ENCODE data around the gene P4HB.
A peak's percentile ranks its signal among the peaks of the same experiment; 100 is the strongest.

Gene P4HB

DNA sequence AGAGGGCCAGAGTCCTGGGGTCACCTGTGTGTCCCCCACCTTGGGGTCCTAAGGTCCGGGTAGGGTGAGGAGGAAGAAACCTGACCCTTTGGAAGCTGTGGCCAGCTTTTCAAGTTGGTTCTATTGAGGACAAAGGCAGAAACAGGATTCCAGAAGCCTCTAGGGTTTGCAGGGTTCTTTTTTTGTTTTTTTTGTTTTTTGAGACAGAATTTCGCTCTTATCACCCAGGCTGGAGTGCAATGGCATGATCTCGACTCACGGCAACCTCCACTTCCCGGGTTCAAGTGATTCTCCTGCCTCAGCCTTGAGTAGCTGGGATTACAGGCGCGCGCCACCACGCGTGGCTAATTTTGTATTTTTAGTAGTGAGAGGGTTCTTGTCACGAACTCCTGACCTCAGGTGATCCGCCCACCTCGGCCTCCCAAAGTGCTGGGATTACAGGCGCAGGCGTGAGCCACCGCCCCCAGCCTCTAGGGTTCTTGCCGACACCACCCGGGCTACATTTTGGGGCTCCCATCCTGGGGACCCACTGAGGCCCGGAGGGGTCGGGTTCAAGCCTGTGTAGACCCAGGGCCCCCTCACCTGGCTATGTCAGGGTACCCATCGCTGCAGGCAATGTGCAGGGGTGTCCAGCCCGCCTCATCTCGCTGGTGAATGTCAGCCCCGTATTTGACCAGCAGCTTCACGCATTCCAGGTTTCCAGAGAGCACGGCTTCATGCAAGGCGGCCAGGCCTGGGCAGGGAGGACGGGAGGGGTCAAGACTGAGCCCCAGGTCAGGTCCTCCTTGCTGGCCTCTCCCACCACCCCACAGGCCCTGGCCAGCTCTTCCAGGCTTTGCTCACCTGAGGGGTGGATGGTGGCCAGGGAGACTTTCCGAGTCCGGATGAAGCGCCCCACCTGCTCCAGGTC, 26.2 kb downstream of the P4HB start:
- DNase-seq (ENCODE audit: low read depth, low spot score), result no peak
- peak overlapping the region; percentile 83 for H3K27ac ChIP-seq

DNA sequence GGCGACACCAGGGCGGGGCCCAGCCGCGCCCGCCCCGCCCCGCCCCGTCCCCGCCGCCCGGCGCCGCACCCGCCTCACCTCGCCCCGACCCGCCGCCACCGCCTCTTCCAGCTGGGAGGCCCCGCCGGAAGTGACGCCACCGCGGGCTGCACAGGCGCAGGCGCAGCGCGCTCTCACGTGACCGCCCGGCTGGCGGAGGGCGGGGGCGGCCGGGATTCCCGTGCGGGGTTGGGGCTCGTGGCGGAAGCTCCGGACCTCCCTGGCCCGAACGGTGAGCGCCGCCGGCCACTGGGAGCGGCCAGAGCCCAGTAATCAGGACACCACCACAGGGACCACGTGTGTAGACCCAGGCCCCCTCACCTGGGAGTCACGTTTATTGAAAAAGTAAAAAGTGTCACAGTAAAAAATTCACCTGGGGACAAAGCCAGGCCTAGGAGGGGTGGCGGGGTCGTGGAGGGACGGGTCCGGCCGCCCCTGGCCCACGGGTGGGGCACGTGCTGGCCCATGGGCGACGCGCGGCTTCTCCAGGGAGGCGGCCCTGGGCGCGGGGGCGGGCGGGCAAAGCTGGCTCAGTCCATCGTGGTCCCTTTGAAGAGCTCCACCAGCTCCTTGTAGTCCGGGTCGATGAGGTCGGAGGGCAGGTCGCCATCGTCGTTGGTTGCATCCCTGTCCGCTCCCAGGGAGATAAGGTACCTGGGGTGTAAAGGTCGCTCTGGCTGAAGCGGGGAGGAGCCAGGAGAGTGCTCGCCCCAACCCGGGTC, 27.0 kb downstream of the P4HB start, which contains the start of gene MCRIP1:
Gene MCRIP1 (minus strand): TSS at position 132 of the 761 bp plus-strand sequence. CDS start 8,785 bp downstream, outside the sequence.
- peak; percentile 46 for DNase-seq (ENCODE audit: low read depth, low spot score)
- H3K27ac ChIP-seq, result peak within 1 kb of the TSS; percentile 83

DNA sequence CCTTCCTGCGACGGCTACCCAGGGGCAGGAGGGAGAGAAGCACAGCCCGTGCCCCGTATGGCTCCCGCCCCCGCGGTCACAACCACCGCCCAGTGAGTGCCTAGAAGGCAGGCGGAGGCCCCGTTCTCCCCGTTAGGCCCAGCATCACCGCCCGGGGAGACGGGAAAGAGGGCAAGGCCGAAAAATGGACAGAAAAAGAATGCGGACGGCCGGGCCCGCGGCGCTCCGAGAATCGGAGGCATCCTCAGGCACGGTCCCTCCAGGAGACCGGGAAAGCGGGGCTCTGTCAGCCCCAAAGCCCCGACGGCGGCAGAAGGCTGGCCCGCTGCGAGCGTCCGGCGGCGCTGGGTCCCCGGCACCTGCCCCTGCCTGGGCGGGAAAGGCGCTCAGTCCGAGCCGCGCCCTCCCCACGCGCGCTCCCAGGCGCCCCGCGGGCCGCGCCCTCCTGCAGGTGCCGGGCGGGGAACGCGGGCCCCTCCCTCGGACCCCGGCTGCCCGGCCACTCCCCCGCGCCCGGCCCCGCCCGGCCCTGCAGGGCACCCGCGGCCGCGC, 27.7 kb downstream of the P4HB start:
- DNase-seq (ENCODE audit: low read depth, low spot score), result no peak
- H3K27ac ChIP-seq, result peak overlapping the region; percentile 83

DNA sequence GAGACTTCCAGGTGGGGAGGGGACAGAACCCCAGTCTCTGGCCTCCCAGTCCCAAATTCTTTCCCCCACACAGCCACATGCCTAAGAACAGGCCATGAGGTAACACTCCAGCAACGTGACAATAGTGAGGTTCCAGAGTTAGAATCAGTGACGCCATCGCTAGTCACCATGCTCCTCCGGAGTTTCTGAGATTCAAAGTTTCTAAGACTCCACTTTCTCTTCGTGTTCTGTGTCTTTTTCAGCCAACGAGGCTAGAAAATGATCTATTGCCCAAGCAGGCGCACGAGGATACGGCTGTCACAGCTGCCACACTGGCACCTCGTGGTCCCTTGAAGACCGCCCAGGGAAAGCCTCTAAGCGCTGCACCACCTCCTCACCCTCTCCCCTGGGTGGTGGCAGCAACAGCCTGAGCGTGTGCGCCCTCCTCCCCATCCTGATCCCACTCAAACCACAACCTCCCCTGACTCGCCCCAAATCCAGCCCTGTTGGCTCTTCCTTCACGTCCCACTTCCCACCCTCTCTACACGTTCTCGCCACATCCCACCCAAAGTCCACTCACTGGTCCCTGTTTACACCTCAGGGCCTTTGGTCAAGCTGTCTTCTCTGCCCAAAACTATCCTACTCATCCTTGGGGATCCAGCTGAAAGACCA, 28.3 kb downstream of the P4HB start:
- no peak for DNase-seq (ENCODE audit: low read depth, low spot score)
- peak overlapping the region; percentile 83 for H3K27ac ChIP-seq

DNA sequence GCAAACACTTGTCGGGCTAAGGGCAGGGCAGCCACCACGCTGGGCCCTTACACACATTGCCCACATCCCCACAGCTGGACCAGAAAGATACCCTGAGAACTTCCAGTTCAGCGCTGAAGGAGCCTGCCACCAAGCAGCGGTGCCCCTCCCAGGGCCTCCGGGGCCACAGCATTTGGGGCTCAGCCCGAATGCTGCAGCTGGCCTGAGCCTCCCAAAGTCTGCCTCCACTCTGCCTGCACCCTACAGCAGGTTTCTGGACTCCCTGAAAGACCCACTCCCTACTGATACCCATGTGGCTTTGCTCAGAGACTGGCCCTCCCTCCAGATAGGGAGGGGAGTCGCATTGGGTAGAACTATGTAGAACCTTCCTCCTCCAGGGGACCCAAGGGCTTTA, 28.8 kb downstream of the P4HB start:
- peak overlapping the region; percentile 83 for H3K27ac ChIP-seq
- no peak for DNase-seq (ENCODE audit: low read depth, low spot score)

DNA sequence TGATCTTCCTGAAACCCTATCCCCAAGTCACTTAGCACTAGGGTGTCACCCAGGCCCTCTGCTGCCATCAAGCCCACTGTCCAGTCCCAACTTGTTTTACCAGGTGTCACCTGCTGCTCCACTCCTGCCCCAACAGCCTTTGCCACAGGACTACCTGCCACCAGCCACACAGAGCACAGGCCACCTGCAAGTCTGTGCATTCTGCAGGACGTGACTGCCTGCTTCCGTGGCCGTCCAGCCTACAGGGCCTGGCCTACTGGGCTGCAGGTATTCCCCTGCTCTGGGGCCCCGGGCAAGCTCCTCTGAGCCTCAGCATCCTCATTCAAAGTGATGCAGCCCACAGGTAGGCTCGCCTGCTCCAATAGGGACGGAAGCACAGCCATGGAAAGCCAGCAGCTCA, 30.5 kb downstream of the P4HB start:
- no peak for DNase-seq (ENCODE audit: low read depth, low spot score)
- no peak overlapping the region for H3K27ac ChIP-seq

DNA sequence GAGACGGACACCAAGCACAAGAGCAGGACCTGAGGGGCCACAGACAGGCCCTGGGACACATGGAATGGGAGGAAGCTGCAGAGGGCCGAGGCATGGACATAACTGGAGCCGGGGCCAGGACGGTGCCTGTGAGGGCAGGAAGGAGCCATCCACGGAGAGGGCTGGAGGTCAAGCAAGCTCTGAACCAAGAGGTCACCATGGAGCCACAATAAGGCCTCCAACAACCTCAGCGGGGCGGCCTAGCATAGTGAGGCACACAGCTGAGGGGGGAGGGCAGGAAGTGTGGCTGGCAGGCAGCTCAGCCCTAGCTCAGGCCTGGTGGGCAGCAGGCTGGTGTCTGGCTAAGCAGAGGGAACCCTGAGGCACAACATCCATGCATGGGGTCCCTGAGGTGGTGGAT, 31.7 kb downstream of the P4HB start:
- no peak for DNase-seq (ENCODE audit: low read depth, low spot score)
- no peak overlapping the region for H3K27ac ChIP-seq

DNA sequence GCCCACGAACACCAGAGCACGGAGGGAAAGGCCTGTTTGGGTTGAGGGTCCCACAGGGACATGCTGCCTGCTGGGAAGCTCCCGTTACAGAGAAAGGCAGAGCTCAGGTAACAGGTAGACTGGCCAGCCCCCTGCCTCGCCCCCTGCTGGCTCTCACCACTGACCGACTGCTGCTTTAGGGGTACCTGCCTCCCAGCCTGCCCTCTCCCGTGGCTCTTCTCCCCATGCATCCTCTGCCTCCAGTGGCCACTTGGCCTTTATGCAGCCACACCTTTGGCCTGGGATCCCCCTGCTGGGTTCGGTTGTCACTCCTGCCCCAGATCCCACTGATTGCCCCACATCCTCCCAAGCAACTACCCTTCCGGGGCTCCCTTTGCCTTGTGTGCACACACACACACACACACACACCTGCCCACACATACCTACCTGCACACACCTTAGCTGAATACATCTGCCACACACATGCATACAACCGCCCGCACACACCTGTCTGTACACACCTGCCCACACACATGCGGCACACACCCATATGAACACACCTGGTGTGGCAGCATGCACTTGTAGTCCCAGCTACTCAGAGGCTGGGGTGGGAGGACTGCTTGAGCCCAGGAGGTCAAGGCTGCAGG, 34.4 kb downstream of the P4HB start:
- no peak for DNase-seq (ENCODE audit: low read depth, low spot score)
- H3K27ac ChIP-seq, result no peak overlapping the region

DNA sequence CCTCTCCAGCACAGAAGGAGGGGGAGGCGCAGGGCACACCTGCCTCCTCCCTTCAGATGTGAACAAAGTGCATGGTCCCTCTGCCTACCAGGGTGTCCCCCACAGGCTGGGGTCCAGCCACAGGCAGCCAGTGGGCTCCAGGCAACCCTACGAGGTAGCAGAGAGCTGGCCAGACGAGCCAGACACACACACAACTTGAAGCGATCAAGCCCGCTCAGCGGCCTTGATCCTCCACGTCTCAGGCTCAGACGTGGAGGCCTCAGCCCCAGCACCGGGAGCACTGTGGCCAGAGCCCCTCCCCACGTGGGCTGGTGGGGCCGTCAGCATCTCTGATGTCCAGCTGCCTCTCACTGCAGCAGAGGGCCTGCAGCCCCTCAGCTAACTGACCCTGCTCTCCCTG, 35.7 kb downstream of the P4HB start:
- no peak overlapping the region for H3K27ac ChIP-seq
- DNase-seq (ENCODE audit: low read depth, low spot score), result no peak

DNA sequence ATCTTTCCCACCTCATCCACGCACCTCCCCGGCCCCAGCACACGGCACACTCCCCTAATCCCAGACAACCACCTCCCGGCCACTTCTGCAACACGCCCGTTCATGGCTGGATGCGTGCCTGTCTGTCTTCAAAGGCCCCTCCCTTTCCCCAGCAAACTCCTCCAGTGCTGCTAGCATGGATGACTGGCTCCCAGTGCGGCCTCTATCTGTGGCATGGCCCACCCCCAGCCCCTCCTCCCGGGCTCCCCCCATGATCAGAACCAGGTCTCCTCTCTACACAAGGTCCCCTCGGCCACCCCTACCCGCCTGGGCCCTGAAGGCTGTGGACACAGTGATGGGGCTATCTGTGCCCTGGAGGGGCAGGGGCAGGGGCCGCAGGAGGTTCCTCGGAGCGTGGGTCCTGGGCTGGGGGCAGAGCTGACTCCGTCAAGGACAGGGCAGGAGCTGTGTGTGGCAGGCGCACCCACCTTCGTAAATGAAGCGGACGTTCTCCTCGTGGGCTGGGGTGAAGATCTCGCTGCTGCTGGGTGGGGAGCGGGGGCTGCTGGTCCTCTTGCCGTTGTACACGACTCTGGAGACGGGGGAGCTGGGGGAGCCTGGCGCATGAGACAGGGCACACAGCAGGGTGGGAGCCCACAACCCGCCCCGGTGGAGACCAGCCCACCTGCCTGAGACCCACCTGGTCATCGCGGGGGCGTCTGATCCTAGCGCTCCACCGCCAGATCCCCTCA, 36.4 kb downstream of the P4HB start:
- DNase-seq (ENCODE audit: low read depth, low spot score), result no peak
- H3K27ac ChIP-seq, result no peak overlapping the region

DNA sequence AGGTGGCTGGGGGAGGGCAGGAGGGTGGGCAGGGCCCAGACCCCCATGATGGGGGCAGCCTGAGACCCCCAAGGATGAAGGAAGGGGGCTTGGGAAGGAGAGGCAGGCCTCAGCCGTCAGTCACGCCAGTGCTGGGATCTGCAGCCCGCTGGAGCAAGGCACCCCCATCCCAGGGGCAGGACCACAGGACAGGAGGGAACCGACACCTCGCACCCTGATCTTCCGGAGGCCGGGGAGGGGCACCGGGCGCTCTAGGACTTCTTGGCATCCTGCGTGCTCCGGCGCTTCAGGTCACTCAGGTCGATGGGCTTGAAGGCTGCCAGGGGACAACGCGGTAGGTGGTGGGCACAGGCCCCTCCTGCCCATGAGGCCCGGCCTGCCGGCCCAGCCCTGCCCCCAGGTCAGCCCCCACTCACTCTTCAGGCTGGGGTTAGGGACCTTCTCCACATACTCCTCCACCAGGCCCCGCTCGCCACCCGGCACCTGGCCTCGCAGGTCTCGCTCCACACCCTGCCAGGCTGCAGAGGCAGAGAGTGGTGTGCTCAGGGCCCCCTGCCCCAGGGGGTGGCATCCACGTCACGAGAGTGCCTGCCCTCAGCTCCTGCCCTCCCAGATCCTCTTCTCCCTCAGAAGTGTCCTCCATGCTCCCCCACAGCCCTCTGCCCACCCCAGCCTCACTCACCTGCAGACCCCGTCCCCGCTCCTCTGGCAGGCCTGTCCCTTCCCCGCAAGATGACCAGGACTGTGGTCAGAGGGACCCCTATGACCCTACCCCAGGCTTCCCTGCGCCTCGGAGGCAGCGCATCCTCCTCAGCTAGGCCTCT, 37.1 kb downstream of the P4HB start:
- no peak for DNase-seq (ENCODE audit: low read depth, low spot score)
- no peak overlapping the region for H3K27ac ChIP-seq

DNA sequence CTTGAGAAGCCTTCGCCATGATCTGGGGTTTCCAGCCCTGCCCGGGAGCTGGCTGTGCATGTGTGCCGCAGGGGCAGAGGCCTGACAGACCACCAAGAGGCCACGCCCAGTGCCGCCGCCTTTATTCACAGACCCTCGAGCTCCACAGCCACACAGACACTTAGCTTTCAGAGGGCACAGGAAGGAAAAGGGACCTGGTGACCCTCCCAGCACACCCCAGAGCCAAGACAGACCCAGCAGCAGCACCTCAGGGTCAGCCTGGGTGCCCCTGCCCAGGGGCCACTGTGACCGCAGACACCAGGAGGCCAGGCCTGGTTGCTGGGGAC, 38.1 kb downstream of the P4HB start:
- H3K27ac ChIP-seq, result no peak overlapping the region
- no peak for DNase-seq (ENCODE audit: low read depth, low spot score)

DNA sequence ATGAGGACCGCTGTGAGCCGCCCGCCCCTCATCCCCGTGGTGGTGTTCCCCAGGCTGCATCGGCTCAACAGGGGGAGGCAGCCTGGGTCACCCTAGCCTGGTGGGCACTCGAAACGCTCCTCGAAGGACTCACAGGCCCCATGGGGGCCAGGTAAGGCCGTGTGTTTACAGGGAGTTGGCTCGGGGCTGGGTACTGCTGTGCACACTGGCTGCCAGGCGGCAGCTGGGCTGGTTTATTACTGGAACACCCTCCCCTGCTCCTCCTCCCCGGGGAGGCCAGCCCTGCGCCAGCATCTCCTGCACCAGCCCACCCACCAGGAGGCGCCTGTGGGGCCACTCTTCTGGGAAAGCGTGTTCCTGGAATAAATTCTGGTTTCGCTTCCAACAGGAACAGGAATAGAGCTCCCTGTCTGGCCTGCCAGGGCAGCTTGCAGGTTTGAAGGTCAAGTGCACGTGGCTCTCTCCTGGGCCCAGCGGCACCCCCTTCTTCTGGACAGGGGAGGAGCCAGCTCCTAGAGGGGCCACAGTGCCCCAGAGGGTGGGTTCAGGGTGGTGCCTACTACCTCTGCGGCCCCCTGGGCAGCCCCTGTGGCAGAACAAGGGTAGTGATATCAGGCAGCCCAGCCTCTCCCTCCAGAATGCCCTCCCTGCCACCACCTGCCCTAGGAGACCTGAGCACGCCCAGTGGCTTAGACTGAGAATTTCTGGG, 38.6 kb downstream of the P4HB start:
- no peak for DNase-seq (ENCODE audit: low read depth, low spot score)
- H3K27ac ChIP-seq, result no peak overlapping the region

DNA sequence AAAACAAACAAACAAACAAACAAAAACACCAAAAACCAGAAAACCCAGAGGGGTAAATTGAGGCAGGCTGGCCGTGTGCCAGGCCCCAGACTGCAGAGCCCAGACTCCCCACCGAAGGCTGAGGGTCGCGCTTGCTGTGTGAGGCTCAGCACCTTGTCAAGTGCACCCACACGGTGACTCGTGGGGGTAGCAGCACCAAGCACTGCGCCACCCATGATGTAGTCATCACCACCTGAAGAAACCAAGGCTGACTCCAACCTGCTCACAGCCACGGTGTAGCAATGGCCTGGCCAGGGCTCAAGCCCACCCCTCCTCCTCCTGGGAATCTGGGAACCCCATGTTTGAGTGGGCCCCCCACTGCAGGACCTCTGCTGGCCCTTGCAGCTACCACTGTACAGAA, 39.2 kb downstream of the P4HB start:
- DNase-seq (ENCODE audit: low read depth, low spot score), result no peak
- H3K27ac ChIP-seq, result no peak overlapping the region

DNA sequence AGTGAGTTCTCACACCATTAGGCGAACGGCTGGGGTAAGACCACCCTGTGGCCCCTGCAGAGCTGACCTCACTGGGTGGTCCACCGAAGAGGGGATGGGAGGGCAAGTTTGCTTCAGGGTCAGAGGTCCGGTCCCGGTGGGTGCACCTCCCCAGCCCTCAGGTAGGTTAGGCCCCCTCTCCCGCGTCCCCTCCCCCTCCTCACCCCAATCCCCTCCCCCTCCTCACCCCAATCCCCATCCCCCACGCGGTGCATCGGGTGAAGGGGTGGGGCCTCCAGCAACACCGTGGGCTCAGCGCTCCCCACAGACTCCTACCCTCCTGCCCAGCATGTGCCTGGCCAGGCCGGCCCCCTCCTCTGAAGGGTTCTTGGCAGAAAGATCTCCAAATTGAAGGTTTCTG, 40.6 kb downstream of the P4HB start:
- no peak overlapping the region for H3K27ac ChIP-seq
- no peak for DNase-seq (ENCODE audit: low read depth, low spot score)

DNA sequence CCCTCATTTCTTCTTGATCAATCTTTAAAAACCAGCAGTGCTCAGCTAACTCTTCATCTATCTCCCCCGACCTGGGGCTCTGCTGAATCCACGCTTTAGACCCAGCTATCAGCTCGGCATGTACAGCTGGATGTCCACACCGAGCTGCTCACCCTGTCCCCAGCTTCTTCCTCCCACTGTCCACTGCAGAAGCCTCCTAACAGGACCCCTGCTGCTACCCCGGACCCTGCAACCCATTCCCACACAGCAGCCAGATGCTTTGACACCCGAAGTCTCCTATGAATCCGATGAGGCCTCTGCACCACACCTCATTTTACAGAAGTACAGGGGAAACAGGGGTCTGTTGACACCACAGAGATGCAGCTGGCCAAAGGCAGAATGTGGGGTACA, 42.6 kb downstream of the P4HB start:
- DNase-seq (ENCODE audit: low read depth, low spot score), result no peak
- H3K27ac ChIP-seq, result no peak overlapping the region

DNA sequence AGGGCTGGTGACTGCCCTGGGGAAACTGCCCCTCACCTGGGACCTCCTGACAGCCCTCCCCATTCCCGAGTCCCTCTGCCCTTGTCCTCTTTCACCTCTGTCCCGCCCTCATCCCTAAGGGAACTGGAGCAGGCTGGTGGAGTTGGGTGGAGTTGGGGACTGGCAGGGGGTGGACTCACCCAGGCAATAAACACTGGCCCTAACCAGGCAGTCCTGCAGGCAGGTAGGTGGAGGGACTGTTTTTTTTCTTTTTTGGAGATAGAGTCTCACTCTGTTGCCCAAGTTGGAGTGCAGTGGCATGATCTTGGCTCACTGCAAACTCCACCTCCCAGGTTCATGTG, 44.7 kb downstream of the P4HB start:
- DNase-seq (ENCODE audit: low read depth, low spot score), result no peak
- no peak overlapping the region for H3K27ac ChIP-seq

All from epithelial cell of prostate (primary cell).